GM19328 (cell line): ENCODE data around the gene NLGN1.
"Not testable (repeated sequence)": the region's sequence is repeated elsewhere in the genome, so short reads cannot be mapped to it uniquely, and the experiment has no call there.

Experiments
- ATAC-seq: cut with Tn5 transposase; IDR thresholded peaks from one replicate; pipeline ENCODE4 v1.9.1; 2021; ENCODE audit warnings: mild to moderate bottlenecking, moderate library complexity; ENCODE audit not compliant: unreplicated experiment

Gene NLGN1

GRCh38 chr3:173552526-173552925, 155.0 kb downstream of the NLGN1 start:
- ATAC-seq: no peak

- ATAC-seq: no peak
These were observed 156.2 kb downstream of the NLGN1 start for GRCh38 chr3:173553635-173554280.

- no peak for ATAC-seq
These were observed 159.0 kb downstream of the NLGN1 start for GRCh38 chr3:173556546-173556945.

GRCh38 chr3:173567997-173568396, 170.5 kb downstream of the NLGN1 start:
- ATAC-seq: no peak

- ATAC-seq: no peak
These were observed 171.1 kb downstream of the NLGN1 start for GRCh38 chr3:173568623-173569022.

GRCh38 chr3:173583496-173583895, 186.0 kb downstream of the NLGN1 start:
- ATAC-seq: no peak

GRCh38 chr3:173584093-173584837, 186.7 kb downstream of the NLGN1 start:
- no peak for ATAC-seq

GRCh38 chr3:173584838-173585831, 187.6 kb downstream of the NLGN1 start:
- ATAC-seq: no peak

GRCh38 chr3:173586166-173586565, 188.6 kb downstream of the NLGN1 start:
- no peak for ATAC-seq

- ATAC-seq: no peak
These were observed 189.5 kb downstream of the NLGN1 start for GRCh38 chr3:173587055-173587454.

GRCh38 chr3:173588556-173588955, 191.0 kb downstream of the NLGN1 start:
- ATAC-seq: no peak

GRCh38 chr3:173589116-173589515, 191.6 kb downstream of the NLGN1 start:
- ATAC-seq: no peak

- ATAC-seq: no peak
These were observed 193.9 kb downstream of the NLGN1 start for GRCh38 chr3:173591401-173591800.

- not testable (repeated sequence) for ATAC-seq
These were observed 197.3 kb downstream of the NLGN1 start for GRCh38 chr3:173594881-173595280.

GRCh38 chr3:173599673-173600072, 202.1 kb downstream of the NLGN1 start:
- no peak for ATAC-seq

- ATAC-seq: no peak
These were observed 217.0 kb downstream of the NLGN1 start for GRCh38 chr3:173614522-173614921.

GRCh38 chr3:173615661-173616060, 218.1 kb downstream of the NLGN1 start:
- ATAC-seq: no peak

GRCh38 chr3:173617490-173617889, 219.9 kb downstream of the NLGN1 start:
- ATAC-seq: no peak

GRCh38 chr3:173618148-173618547, 220.6 kb downstream of the NLGN1 start:
- ATAC-seq: no peak

GRCh38 chr3:173618703-173619102, 221.2 kb downstream of the NLGN1 start:
- ATAC-seq: no peak

- no peak for ATAC-seq
These were observed 224.6 kb downstream of the NLGN1 start for GRCh38 chr3:173622166-173622565.
